ENCODE data around the gene A1CF.
"Not testable (repeated sequence)": the region's sequence is repeated elsewhere in the genome, so short reads cannot be mapped to it uniquely, and the experiment has no call there.

The A1CF gene

DNA sequence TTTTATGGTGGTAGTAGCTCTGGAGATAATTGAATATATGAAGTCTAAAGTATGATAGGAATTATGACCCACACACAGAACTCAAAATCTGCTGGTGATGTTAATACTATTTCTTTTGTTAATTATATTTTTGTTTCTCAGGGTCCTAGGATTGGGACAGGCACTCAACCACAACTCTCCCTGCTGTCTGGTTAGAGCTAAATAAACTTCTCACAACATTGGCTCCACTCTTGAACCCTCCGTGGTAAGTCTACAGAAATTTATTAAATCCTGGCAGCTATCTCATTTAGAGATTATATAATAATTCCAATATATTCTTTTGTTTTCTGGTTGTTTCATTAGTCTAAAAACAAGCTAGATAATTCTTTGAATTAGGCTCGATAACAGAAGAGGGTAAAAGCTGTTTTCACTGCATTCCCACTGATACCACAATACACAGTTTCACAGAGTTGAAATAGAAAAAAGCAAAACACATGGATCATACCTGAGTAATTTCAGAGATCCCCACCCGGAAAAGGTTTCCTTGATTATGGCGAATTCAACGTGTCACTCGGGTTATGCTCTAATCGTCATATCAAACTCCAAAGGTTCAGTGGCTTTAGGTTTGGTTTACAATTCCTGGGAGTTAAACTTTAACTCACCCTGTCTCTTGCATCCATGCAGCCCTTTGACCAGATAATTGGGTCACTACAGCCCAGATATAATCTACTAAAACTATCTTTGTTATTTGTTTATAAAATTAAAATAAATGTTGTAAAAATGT lies at the start of gene A1CF:
A1CF (minus strand) TSS at position 531 of the 763 bp plus-strand sequence. CDS start 25,687 bp downstream, outside the sequence.
- no peak within 1 kb of the TSS for H3K9ac ChIP-seq (ENCODE audit: low read length in 5 of 5)
- H3K36me3 ChIP-seq (ENCODE audit: control insufficient read depth in 5 of 5, insufficient read depth in 5 of 5, low read length in 5 of 5), result no peaks in the 10 kb centered on the region
- no peaks in the 10 kb centered on the region for H3K27me3 ChIP-seq (ENCODE audit: control insufficient read depth in 5 of 5, insufficient read depth in 4 of 5, low read length in 5 of 5)
- no peak within 1 kb of the TSS for H3K27ac ChIP-seq (ENCODE audit: low read depth, low read length)
- no peaks in the 10 kb centered on the region for H3K4me1 ChIP-seq (ENCODE audit: control insufficient read depth in 5 of 5, insufficient read depth in 5 of 5, low read length in 5 of 5)
- H3K4me3 ChIP-seq (ENCODE audit: low read depth in 1 of 5, low read length in 5 of 5), result no peak within 1 kb of the TSS
- H3K9me3 ChIP-seq (ENCODE audit: control insufficient read depth in 5 of 5, low read length in 5 of 5), result no peaks in the 10 kb centered on the region

- H3K4me3 ChIP-seq (ENCODE audit: low read depth in 1 of 5, low read length in 5 of 5), result no peak overlapping the region
- no peaks in the 10 kb centered on the region for H3K36me3 ChIP-seq (ENCODE audit: control insufficient read depth in 5 of 5, insufficient read depth in 5 of 5, low read length in 5 of 5)
- no peaks in the 10 kb centered on the region for H3K9me3 ChIP-seq (ENCODE audit: control insufficient read depth in 5 of 5, low read length in 5 of 5)
- no peaks in the 10 kb centered on the region for H3K27me3 ChIP-seq (ENCODE audit: control insufficient read depth in 5 of 5, insufficient read depth in 4 of 5, low read length in 5 of 5)
- H3K4me1 ChIP-seq (ENCODE audit: control insufficient read depth in 5 of 5, insufficient read depth in 5 of 5, low read length in 5 of 5), result peaks cover 0 to 12% (median 4%) of the 10 kb centered on the region in 5 donors
- no peak overlapping the region for H3K9ac ChIP-seq (ENCODE audit: low read length in 5 of 5)
- no peak overlapping the region for H3K27ac ChIP-seq (ENCODE audit: low read depth, low read length)
Measured at GRCh38 chr10:50931948-50932431, 46.6 kb upstream of the A1CF start.

- H3K36me3 ChIP-seq (ENCODE audit: control insufficient read depth in 5 of 5, insufficient read depth in 5 of 5, low read length in 5 of 5), result no peaks in the 10 kb centered on the region
- no peak overlapping the region for H3K4me3 ChIP-seq (ENCODE audit: low read depth in 1 of 5, low read length in 5 of 5)
- H3K4me1 ChIP-seq (ENCODE audit: control insufficient read depth in 5 of 5, insufficient read depth in 5 of 5, low read length in 5 of 5), result peaks cover 0 to 5% (median 4%) of the 10 kb centered on the region in 5 donors
- H3K9me3 ChIP-seq (ENCODE audit: control insufficient read depth in 5 of 5, low read length in 5 of 5), result no peaks in the 10 kb centered on the region
- H3K9ac ChIP-seq (ENCODE audit: low read length in 5 of 5), result no peak overlapping the region
- no peaks in the 10 kb centered on the region for H3K27me3 ChIP-seq (ENCODE audit: control insufficient read depth in 5 of 5, insufficient read depth in 4 of 5, low read length in 5 of 5)
- no peak overlapping the region for H3K27ac ChIP-seq (ENCODE audit: low read depth, low read length)
Measured at GRCh38 chr10:50929670-50930069, 44.2 kb upstream of the A1CF start.

GRCh38 chr10:50928190-50928552 lies 42.7 kb upstream of the A1CF start:
- peaks cover 0 to 6% (median 3%) of the 10 kb centered on the region in 5 donors for H3K9me3 ChIP-seq (ENCODE audit: control insufficient read depth in 5 of 5, low read length in 5 of 5)
- peaks cover 0 to 5% (median 4%) of the 10 kb centered on the region in 5 donors for H3K4me1 ChIP-seq (ENCODE audit: control insufficient read depth in 5 of 5, insufficient read depth in 5 of 5, low read length in 5 of 5)
- no peaks in the 10 kb centered on the region for H3K27me3 ChIP-seq (ENCODE audit: control insufficient read depth in 5 of 5, insufficient read depth in 4 of 5, low read length in 5 of 5)
- no peak overlapping the region for H3K4me3 ChIP-seq (ENCODE audit: low read depth in 1 of 5, low read length in 5 of 5)
- H3K27ac ChIP-seq (ENCODE audit: low read depth, low read length), result no peak overlapping the region
- H3K36me3 ChIP-seq (ENCODE audit: control insufficient read depth in 5 of 5, insufficient read depth in 5 of 5, low read length in 5 of 5), result no peaks in the 10 kb centered on the region
- H3K9ac ChIP-seq (ENCODE audit: low read length in 5 of 5), result no peak overlapping the region

GRCh38 chr10:50927522-50928189 lies 42.2 kb upstream of the A1CF start:
- Histone ChIP-seq H3K9me3 (ENCODE audit: control insufficient read depth in 5 of 5, low read length in 5 of 5) (peaks cover 0 to 9% (median 6%) of the 10 kb centered on the region in 5 donors), H3K27me3 (ENCODE audit: control insufficient read depth in 5 of 5, insufficient read depth in 4 of 5, low read length in 5 of 5) (no peaks in the 10 kb centered on the region), H3K4me3 (ENCODE audit: low read depth in 1 of 5, low read length in 5 of 5) (no peak overlapping the region), H3K9ac (ENCODE audit: low read length in 5 of 5) (no peak overlapping the region), H3K27ac (ENCODE audit: low read depth, low read length) (no peak overlapping the region), H3K4me1 (ENCODE audit: control insufficient read depth in 5 of 5, insufficient read depth in 5 of 5, low read length in 5 of 5) (peaks cover 0 to 5% (median 4%) of the 10 kb centered on the region in 5 donors), H3K36me3 (ENCODE audit: control insufficient read depth in 5 of 5, insufficient read depth in 5 of 5, low read length in 5 of 5) (no peaks in the 10 kb centered on the region)

- H3K4me1 ChIP-seq (ENCODE audit: control insufficient read depth in 5 of 5, insufficient read depth in 5 of 5, low read length in 5 of 5), result not testable (repeated sequence)
Measured at GRCh38 chr10:50923471-50923870, 38.0 kb upstream of the A1CF start.

GRCh38 chr10:50919010-50919409 lies 33.6 kb upstream of the A1CF start:
- Histone ChIP-seq H3K36me3 (ENCODE audit: control insufficient read depth in 5 of 5, insufficient read depth in 5 of 5, low read length in 5 of 5) (no peaks in the 10 kb centered on the region), H3K4me3 (ENCODE audit: low read depth in 1 of 5, low read length in 5 of 5) (no peak overlapping the region), H3K9ac (ENCODE audit: low read length in 5 of 5) (no peak overlapping the region), H3K27ac (ENCODE audit: low read depth, low read length) (no peak overlapping the region), H3K27me3 (ENCODE audit: control insufficient read depth in 5 of 5, insufficient read depth in 4 of 5, low read length in 5 of 5) (no peaks in the 10 kb centered on the region), H3K9me3 (ENCODE audit: control insufficient read depth in 5 of 5, low read length in 5 of 5) (peaks cover 0 to 9% (median 6%) of the 10 kb centered on the region in 5 donors), H3K4me1 (ENCODE audit: control insufficient read depth in 5 of 5, insufficient read depth in 5 of 5, low read length in 5 of 5) (no peaks in the 10 kb centered on the region)

More at GRCh38 chr10:50923471-50923870, 38.0 kb upstream of the A1CF start:
- not testable (repeated sequence) for H3K36me3 ChIP-seq (ENCODE audit: control insufficient read depth in 5 of 5, insufficient read depth in 5 of 5, low read length in 5 of 5); H3K27ac ChIP-seq (ENCODE audit: low read depth, low read length); H3K27me3 ChIP-seq (ENCODE audit: control insufficient read depth in 5 of 5, insufficient read depth in 4 of 5, low read length in 5 of 5); H3K9me3 ChIP-seq (ENCODE audit: control insufficient read depth in 5 of 5, low read length in 5 of 5); H3K9ac ChIP-seq (ENCODE audit: low read length in 5 of 5); H3K4me3 ChIP-seq (ENCODE audit: low read depth in 1 of 5, low read length in 5 of 5)

DNA sequence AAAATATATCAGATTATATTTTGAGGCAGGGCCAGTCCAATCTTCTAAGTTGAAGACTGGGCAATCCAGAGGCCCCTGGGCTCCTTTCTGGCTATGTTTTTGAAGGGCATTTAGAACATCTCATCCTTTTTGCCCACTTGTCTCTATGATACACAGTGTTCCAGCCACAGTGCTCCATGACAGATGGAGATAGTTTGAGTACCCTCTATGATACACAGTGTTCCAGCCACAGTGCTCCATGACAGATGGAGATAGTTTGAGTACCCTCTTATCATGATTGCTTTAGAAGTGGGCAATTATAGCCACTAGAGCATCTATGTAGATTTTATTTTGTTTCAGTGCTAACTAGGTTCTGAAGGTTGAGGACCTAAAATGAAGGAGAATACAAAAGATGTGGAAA lies 33.1 kb upstream of the A1CF start:
- H3K27ac ChIP-seq (ENCODE audit: low read depth, low read length), result no peak overlapping the region
- no peaks in the 10 kb centered on the region for H3K4me1 ChIP-seq (ENCODE audit: control insufficient read depth in 5 of 5, insufficient read depth in 5 of 5, low read length in 5 of 5)
- H3K36me3 ChIP-seq (ENCODE audit: control insufficient read depth in 5 of 5, insufficient read depth in 5 of 5, low read length in 5 of 5), result no peaks in the 10 kb centered on the region
- peaks cover 0 to 8% (median 6%) of the 10 kb centered on the region in 5 donors for H3K9me3 ChIP-seq (ENCODE audit: control insufficient read depth in 5 of 5, low read length in 5 of 5)
- no peaks in the 10 kb centered on the region for H3K27me3 ChIP-seq (ENCODE audit: control insufficient read depth in 5 of 5, insufficient read depth in 4 of 5, low read length in 5 of 5)
- no peak overlapping the region for H3K4me3 ChIP-seq (ENCODE audit: low read depth in 1 of 5, low read length in 5 of 5)
- H3K9ac ChIP-seq (ENCODE audit: low read length in 5 of 5), result no peak overlapping the region

- H3K4me3 ChIP-seq (ENCODE audit: low read depth in 1 of 5, low read length in 5 of 5), result no peak overlapping the region
- H3K9me3 ChIP-seq (ENCODE audit: control insufficient read depth in 5 of 5, low read length in 5 of 5), result no peaks in the 10 kb centered on the region
- H3K9ac ChIP-seq (ENCODE audit: low read length in 5 of 5), result no peak overlapping the region
- H3K27ac ChIP-seq (ENCODE audit: low read depth, low read length), result no peak overlapping the region
- no peaks in the 10 kb centered on the region for H3K4me1 ChIP-seq (ENCODE audit: control insufficient read depth in 5 of 5, insufficient read depth in 5 of 5, low read length in 5 of 5)
- H3K36me3 ChIP-seq (ENCODE audit: control insufficient read depth in 5 of 5, insufficient read depth in 5 of 5, low read length in 5 of 5), result no peaks in the 10 kb centered on the region
- no peaks in the 10 kb centered on the region for H3K27me3 ChIP-seq (ENCODE audit: control insufficient read depth in 5 of 5, insufficient read depth in 4 of 5, low read length in 5 of 5)
Measured at GRCh38 chr10:50917486-50917885, 32.1 kb upstream of the A1CF start.

GRCh38 chr10:50909334-50910014 lies 24.0 kb upstream of the A1CF start:
- no peaks in the 10 kb centered on the region for H3K9me3 ChIP-seq (ENCODE audit: control insufficient read depth in 5 of 5, low read length in 5 of 5)
- no peaks in the 10 kb centered on the region for H3K4me1 ChIP-seq (ENCODE audit: control insufficient read depth in 5 of 5, insufficient read depth in 5 of 5, low read length in 5 of 5)
- H3K27ac ChIP-seq (ENCODE audit: low read depth, low read length), result no peak overlapping the region
- no peak overlapping the region for H3K9ac ChIP-seq (ENCODE audit: low read length in 5 of 5)
- H3K4me3 ChIP-seq (ENCODE audit: low read depth in 1 of 5, low read length in 5 of 5), result no peak overlapping the region
- no peaks in the 10 kb centered on the region for H3K36me3 ChIP-seq (ENCODE audit: control insufficient read depth in 5 of 5, insufficient read depth in 5 of 5, low read length in 5 of 5)
- no peaks in the 10 kb centered on the region for H3K27me3 ChIP-seq (ENCODE audit: control insufficient read depth in 5 of 5, insufficient read depth in 4 of 5, low read length in 5 of 5)

Measured in subcutaneous abdominal adipose tissue (tissue), 5 donors.